HTERT RPE-1 (cell line): ENCODE measurements around the gene RASSF5.
"Not testable (repeated sequence)": the region's sequence is repeated elsewhere in the genome, so short reads cannot be mapped to it uniquely, and the experiment has no call there.

Experiments used
- in situ Hi-C: fragments of 300-500 bp; cut with MboI; formaldehyde crosslinking; loops from 4 replicates; pipeline ENCODE4 v1.14.3; 2020; ENCODE audit warnings: low sequenced_read_pairs

Gene RASSF5

DNA sequence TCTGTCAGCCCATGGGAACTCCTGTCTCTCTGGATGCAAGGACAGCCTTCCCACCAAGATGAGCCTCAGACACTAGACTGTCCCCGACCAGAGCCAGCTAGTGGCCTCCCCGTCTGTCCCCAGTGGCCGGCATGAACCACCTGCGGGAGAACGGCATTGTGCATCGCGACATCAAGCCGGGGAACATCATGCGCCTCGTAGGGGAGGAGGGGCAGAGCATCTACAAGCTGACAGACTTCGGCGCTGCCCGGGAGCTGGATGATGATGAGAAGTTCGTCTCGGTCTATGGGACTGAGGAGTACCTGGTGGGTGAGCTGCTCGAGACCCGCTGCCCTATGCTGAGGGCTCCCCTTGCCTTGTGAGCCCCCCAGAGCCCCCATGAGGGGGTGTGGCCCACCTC lies 31.3 kb upstream of the RASSF5 start:
- in situ Hi-C loops, result no loop called here

GRCh38 chr1:206476591-206476990 lies 30.7 kb upstream of the RASSF5 start:
- in situ Hi-C loops, result no loop called here

DNA sequence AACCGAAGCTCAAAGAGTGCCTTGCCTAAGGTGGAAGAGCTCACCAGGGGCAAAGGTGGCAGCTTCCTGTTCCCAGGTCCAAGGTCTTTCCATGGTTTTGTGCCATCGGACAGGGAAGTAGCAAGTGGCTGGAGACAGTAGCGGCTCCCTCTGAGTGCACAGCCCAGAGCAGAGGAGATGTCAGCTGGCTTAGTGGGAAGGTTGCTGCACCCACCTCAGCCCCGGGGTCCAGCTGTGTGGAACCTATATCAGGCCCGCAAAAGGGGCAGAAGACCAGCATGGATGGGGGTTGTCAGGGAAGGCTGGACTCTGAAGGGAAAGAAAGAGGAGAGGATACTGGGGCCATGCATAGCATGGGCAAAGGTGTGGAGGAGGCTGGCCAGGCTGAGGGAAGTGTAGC lies 30.2 kb upstream of the RASSF5 start:
- in situ Hi-C loops, result no loop called here

- in situ Hi-C loops, result no loop called here
These were observed 29.6 kb upstream of the RASSF5 start for GRCh38 chr1:206477581-206478380.

DNA sequence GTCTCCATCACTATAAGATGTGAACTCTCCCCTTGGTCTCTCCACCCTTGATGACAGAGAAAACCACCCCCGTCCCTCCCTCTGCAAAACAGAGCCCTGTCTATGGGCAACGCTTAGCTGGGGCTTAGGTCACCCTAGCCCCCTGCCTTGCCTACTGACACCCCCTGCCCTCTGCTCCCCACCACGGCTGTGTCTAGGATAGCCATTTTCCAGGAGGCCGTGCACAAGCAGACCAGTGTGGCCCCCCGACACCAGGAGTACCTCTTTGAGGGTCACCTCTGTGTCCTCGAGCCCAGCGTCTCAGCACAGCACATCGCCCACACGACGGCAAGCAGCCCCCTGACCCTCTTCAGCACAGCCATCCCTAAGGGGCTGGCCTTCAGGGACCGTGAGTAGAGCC lies 28.6 kb upstream of the RASSF5 start:
- in situ Hi-C loops, result no loop called here

DNA sequence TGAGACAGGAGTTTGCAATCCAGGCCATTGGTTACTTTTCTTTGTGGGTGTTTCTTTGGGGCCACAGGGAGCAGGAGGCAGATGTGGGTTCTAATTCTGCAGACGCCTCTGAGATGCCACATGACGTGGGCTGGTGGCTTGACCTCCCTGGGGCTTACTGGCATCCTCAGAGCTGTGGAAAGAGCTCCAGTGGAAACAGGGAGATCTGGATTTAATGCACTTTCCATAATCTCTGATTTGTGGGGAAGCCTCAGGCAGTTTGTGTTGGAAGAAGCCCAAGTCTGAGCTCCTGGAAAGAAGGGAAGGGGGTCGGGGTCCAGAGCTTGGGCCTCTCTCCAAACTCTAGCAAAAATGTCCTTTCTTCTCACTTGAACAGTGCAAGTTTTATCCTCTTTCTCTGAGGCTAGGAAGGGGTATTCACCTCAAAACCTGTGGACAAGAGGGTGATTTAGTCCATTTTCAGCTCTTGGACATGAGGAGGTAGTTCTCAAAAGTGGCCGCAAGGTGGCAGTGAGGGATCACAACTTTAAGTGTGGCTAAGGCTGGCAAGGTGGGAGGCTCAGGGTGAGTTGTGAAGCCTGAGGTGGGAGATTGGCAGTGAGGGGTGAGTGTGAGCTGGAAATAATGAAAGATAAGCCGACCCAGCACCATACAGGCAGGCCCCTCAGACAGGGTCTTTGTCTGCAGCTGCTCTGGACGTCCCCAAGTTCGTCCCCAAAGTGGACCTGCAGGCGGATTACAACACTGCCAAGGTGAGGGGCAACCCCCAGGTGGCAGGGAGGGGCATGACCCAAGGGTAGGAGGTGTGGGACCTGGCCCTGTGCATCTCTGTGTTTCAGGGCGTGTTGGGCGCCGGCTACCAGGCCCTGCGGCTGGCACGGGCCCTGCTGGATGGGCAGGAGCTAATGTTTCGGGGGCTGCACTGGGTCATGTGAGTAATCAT lies 27.9 kb upstream of the RASSF5 start:
- in situ Hi-C loops, result no loop called here

GRCh38 chr1:206480211-206480610 lies 27.1 kb upstream of the RASSF5 start:
- in situ Hi-C loops, result no loop called here

DNA sequence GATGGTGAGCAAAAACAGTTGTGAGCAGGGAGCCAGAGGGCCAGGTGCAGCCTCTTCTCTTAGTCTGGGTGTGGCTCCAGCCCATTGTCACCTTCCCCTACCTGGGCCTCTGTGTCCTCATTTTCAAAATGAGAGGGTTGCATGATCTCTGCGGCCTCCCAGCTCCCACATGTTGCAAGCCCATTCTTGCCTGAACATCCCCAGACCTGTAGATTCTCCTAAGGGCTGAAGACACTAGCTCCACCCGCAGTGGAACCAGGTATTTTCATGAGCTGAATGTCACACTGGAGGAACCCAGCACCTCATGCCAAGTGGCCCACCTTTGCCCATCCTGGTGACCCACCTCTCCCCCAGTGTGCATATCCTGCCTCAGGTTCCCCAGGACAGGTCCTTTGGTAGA lies 24.7 kb upstream of the RASSF5 start:
- in situ Hi-C loops, result no loop called here

GRCh38 chr1:206483864-206484263 lies 23.5 kb upstream of the RASSF5 start:
- in situ Hi-C loops, result not testable (repeated sequence)

GRCh38 chr1:206484901-206485300 lies 22.4 kb upstream of the RASSF5 start:
- in situ Hi-C loops, result no loop called here

- in situ Hi-C loops, result no loop called here
These were observed 20.1 kb upstream of the RASSF5 start for GRCh38 chr1:206486995-206487788.

DNA sequence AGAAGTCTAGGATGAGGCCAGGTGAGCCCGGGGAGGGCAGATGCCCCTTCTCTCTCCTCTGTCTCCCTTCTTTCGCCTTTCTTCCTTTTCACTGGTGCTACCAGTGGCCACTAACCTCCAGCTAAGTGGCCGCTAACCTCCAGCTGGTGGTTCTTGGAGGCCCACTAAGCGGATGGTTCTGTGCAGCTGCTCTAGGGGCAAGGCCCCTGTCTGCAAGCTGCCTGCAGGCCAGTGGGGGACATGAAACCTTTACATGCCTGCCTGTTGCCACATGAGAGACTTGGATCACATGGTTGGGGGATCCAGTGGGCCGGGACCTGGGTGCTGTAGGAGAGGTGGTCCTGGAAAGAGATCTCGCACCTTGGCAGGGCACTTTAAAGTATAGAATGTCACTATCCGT lies 19.4 kb upstream of the RASSF5 start:
- in situ Hi-C loops, result no loop called here

- in situ Hi-C loops, result no loop called here
These were observed 18.9 kb upstream of the RASSF5 start for GRCh38 chr1:206488466-206488865.

DNA sequence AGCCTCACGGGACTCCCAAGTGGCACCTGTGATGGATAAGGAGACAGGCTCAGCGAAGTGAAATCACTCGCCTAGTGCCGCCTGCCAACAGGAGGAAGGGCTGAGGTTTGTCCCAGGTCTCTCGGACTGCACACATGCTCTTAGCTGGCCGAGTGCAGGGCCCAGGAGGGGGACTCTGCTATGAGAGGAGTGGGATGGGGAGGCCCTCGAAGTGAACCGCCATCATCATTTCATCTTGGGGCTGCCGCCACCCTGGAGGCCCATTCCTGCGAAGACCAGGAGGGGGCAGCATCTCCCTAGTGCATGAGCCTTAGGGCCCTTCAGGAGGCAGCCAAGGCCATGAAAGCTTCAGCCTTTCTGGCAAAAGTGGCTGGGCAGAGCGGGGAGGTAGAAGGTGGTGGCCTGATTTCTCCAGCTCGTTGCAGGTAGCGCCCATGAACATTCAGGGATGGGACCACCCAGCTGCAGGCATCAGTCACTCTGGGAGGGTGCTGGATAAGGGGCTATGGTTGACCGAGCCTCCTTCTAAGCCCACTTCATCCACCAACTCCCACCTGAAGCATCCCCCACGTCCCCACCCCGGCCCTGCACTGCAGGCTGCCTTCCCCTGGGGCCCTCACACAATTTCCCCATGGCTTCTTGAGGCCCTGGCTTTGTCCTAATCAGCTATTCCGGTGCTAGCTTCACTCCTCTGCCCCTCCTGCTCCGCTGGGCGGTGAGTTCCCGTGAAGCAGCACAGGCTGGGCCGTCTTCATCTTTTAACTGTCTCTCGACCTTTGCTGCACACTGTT lies 17.2 kb upstream of the RASSF5 start:
- in situ Hi-C loops, result no loop called here

DNA sequence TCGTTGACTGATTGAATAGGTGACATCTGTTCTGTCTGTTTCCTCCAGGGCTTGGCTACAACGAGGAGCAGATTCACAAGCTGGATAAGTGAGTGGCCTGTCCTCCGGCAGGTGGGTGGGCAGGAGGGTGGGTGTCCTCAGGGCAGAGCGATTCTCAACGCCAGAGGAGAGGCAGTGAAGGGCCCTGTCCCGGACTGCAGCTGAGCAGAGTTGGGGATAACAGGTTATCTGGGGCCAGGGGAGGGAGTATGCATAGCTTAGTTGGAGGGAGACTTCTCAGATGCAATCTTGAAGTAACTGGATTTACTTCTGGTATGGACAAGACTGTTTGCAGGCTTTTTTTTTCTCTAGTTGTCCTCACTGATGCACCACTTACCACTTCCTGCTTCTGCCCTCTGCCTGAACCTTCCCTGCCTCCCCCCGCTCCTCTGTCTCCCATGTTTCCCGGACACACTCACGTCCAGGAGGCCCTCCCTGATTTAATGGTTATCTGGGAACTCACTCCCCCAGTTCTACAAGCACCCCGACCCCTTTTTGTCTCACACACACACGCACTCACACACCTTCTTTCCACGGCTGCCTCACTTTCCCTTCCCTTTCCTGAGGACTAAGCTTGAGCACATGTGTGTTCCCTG lies 16.4 kb upstream of the RASSF5 start:
- in situ Hi-C loops, result no loop called here

- in situ Hi-C loops, result no loop called here
These were observed 15.7 kb upstream of the RASSF5 start for GRCh38 chr1:206491616-206492015.

DNA sequence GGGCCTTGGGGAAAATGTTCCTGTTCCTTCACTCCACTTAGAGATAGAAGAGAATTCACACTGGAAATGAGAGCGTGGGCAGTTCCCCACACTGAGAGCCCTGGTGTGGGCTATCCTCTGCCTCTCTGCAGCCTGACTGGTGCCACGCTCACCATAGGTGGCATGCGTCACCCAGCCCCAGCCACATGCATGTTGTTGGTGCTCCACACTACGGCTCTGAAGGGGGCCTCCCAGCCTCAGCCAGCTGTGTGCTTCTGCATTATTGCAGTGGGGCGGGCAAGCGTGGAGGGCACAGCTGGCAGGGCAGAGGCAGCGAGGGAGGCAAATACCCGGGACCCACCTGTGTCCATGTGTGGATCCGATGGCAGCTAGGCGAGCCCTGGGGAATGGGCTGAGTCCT lies 14.7 kb upstream of the RASSF5 start:
- in situ Hi-C loops, result no loop called here

GRCh38 chr1:206493279-206493678 lies 14.1 kb upstream of the RASSF5 start:
- in situ Hi-C loops, result no loop called here

DNA sequence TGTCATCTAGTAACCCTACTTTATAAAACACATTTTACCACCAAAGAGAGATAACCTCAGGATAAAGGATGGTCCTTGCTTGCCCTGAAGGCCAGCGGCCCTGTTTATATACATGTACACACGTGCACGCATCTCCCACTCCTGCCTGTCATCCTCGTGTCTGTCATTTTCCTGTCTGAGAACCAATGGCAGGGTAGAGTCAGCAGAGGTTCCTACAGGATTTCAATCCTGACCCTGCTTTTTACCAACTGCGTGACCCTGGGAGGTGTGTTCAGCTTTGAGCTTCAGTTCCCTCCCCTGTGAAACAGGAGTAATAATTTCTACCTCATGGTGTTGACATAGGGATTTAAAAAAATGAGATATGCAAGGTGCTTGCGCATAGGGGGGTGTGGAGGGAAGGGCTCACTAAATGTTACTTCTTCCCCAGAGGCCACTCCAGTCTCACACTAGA lies 12.3 kb upstream of the RASSF5 start:
- in situ Hi-C loops, result no loop called here

DNA sequence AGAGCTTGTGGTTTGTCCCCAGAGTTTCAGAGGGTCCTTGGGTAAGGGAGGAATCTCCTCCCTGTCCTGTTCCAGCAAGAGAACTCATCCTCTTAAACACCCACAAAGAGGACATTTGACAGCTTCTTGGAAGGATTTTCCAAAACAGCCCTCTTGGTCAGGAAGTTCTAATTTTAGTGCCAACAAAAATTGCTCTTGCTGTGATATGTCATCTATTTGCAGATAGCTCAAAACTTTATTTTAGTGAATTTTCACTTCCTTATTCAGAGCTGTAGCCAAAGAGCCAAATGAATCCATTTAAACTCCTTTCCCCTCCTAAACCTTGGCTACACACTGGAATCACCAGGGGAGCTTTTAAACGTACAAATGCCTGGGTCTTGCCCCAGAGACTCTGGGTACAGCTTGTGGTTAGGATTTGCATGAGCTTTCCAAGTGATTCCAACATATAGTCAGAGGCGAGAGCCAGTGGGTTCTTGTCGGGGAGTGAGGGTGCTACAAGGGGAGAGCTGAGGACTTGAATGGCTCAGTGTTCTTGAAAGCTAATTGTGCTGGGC lies 11.8 kb upstream of the RASSF5 start:
- in situ Hi-C loops, result no loop called here
